ENCODE measurements around the gene PITPNM3. TPM values are rescaled to one million over a fixed set of nuclear protein-coding genes. Genes with fewer than 3 reads are reported as not detected.

The PITPNM3 gene
- total and polyA plus RNA-seq, 4 donors: 2.0 to 12.6 (median 5.4) TPM

DNA sequence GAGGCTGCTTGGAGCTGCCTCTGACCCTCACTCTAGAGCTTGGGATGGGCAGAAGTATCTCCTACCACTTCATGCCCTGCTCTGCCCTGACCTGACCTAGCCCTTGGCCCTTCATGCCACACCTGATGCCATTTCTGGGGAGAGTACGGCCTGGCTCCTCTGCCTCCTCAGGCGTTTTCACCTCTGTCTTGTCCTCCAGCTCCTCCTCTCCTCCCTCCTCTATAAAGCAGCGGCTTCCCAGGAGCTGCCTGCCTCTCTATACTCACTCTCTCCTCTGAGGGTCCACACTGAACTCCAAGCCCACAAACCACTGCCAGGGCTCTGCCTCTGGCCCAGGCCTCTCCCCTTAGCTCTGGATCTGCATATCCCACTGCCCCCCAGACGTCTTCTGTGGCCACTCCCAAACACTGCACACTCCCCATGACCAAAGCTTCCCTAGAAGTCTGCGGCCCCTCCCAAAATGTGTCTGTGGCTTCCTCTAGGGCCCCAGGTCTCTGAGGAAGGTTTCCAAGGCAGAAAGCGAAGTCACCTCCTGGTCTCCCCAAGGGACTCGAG, 52.6 kb downstream of the PITPNM3 start:
- TF ChIP-seq CTCF (IDR thresholded peaks at IDR 0.05; ENCODE audit: control extremely low read depth, extremely low read depth): no peak
- H3K9ac ChIP-seq (ENCODE audit: insufficient read depth in 1 of 2, low read length in 2 of 2): no peak overlapping the region
- WGBS, 2 donors: 89% methylated on average over 7 of the region's 7 CpGs
- no peaks in the 10 kb centered on the region for H3K27me3 ChIP-seq (ENCODE audit: control insufficient read depth in 3 of 3, insufficient read depth in 3 of 3, low read length in 2 of 3)
- H3K9me3 ChIP-seq (ENCODE audit: control insufficient read depth in 4 of 4, insufficient read depth in 3 of 4, low read length in 3 of 4): peaks cover 0 to 2% (median 0%) of the 10 kb centered on the region in 4 donors
- no peak overlapping the region for H3K4me3 ChIP-seq
- DNase-seq (no peak), ATAC-seq (ENCODE audit: insufficient read depth, low FRiP score) (no peak)
- H3K36me3 ChIP-seq (ENCODE audit: control insufficient read depth in 4 of 4, insufficient read depth in 4 of 4, low read length in 4 of 4): no peaks in the 10 kb centered on the region
- H3K4me1 ChIP-seq (ENCODE audit: control insufficient read depth in 5 of 5, insufficient read depth in 5 of 5, low read length in 5 of 5): peaks cover 0 to 8% (median 0%) of the 10 kb centered on the region in 5 donors
- no peak overlapping the region for H3K27ac ChIP-seq (ENCODE audit: low read depth in 1 of 2, low read length in 1 of 2)

DNA sequence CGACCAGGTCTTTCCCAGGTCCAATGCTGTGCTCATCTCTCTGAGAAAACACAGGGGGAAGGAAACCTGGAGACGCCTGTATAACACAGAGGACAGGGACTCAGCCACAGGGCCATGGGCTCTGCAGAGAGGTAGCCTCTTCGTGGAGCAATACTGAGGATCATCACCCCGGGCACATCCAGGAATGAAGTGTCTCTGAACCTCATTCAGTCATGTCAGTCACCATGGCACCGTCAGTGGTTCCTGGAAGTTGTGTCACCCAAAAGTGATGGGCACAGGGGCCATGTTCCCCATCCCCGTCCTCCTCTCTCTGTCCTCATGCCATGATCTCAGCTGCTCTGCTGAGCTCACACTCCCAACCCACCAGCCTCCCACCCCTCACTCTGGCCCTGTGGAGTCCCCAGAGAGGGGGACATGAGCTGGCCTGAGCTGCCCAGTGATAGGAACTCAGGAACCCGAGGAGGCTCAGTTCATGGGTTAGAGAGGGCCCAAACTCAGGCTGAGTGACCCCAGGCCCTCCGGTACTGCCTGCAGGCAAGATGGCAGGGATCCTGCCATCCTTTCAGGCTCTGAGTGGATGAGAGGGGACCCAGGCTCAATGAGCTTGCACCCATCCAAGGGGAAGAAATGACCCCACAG, 53.4 kb downstream of the PITPNM3 start:
- no peak for ATAC-seq (ENCODE audit: insufficient read depth, low FRiP score)
- DNase-seq: no peak
- Histone ChIP-seq H3K27me3 (ENCODE audit: control insufficient read depth in 3 of 3, insufficient read depth in 3 of 3, low read length in 2 of 3) (no peaks in the 10 kb centered on the region), H3K27ac (ENCODE audit: low read depth in 1 of 2, low read length in 1 of 2) (no peak overlapping the region), H3K4me3 (no peak overlapping the region), H3K9ac (ENCODE audit: insufficient read depth in 1 of 2, low read length in 2 of 2) (no peak overlapping the region), H3K36me3 (ENCODE audit: control insufficient read depth in 4 of 4, insufficient read depth in 4 of 4, low read length in 4 of 4) (no peaks in the 10 kb centered on the region), H3K4me1 (ENCODE audit: control insufficient read depth in 5 of 5, insufficient read depth in 5 of 5, low read length in 5 of 5) (peaks cover 0 to 8% (median 0%) of the 10 kb centered on the region in 5 donors), H3K9me3 (ENCODE audit: control insufficient read depth in 4 of 4, insufficient read depth in 3 of 4, low read length in 3 of 4) (peaks cover 0 to 2% (median 0%) of the 10 kb centered on the region in 4 donors)
- WGBS, 2 donors: 87% methylated on average over 8 of the region's 8 CpGs
- TF ChIP-seq CTCF (IDR thresholded peaks at IDR 0.05; ENCODE audit: control extremely low read depth, extremely low read depth): no peak

GRCh38 chr17:6502142-6502541, 54.2 kb downstream of the PITPNM3 start:
- WGBS, 2 donors: 96% methylated on average over 11 of the region's 11 CpGs
- no peaks in the 10 kb centered on the region for H3K27me3 ChIP-seq (ENCODE audit: control insufficient read depth in 3 of 3, insufficient read depth in 3 of 3, low read length in 2 of 3)
- no peaks in the 10 kb centered on the region for H3K36me3 ChIP-seq (ENCODE audit: control insufficient read depth in 4 of 4, insufficient read depth in 4 of 4, low read length in 4 of 4)
- DNase-seq: no peak
- H3K9me3 ChIP-seq (ENCODE audit: control insufficient read depth in 4 of 4, insufficient read depth in 3 of 4, low read length in 3 of 4): peaks cover 0 to 2% (median 0%) of the 10 kb centered on the region in 4 donors
- no peak for ATAC-seq (ENCODE audit: insufficient read depth, low FRiP score)
- no peak for TF ChIP-seq CTCF (IDR thresholded peaks at IDR 0.05; ENCODE audit: control extremely low read depth, extremely low read depth)
- H3K9ac ChIP-seq (ENCODE audit: insufficient read depth in 1 of 2, low read length in 2 of 2): no peak overlapping the region
- H3K27ac ChIP-seq (ENCODE audit: low read depth in 1 of 2, low read length in 1 of 2): no peak overlapping the region
- no peak overlapping the region for H3K4me3 ChIP-seq
- H3K4me1 ChIP-seq (ENCODE audit: control insufficient read depth in 5 of 5, insufficient read depth in 5 of 5, low read length in 5 of 5): peaks cover 0 to 10% (median 1%) of the 10 kb centered on the region in 5 donors
